GM23338 (cell line): ENCODE results near the gene TBC1D12. TPM values are rescaled to one million over a fixed set of nuclear protein-coding genes. Genes with fewer than 3 reads are reported as not detected.

Experiments used
- ATAC-seq: fragments of 200-7000 bp; cut with Tn5 transposase; 3 replicates; pipeline ENCODE4 v1.9.1; 2020
- DNase-seq: peaks from one replicate; pipeline ENCODE4 v3.0.0-alpha.2; 2015; ENCODE audit warnings: low spot score
- H2AFZ ChIP-seq: fragments of 200-600 bp; sonication (generic); 2 replicates; pipeline ENCODE4 v1.8.0; 2016; ENCODE audit warnings: antibody characterized with exemption, mild to moderate bottlenecking, moderate library complexity
- H3F3A ChIP-seq: fragments of 200-600 bp; sonication (generic); replicated peaks from 2 replicates; pipeline ENCODE4 v1.8.0; 2017; ENCODE audit warnings: antibody characterized with exemption, mixed run types, low read depth
- H3K27ac ChIP-seq: fragments of 200-600 bp; sonication (generic); 2 replicates; pipeline ENCODE4 v1.6.1; 2016; ENCODE audit warnings: low read depth
- H3K27me3 ChIP-seq: fragments of 200-600 bp; sonication (generic); 2 replicates; pipeline ENCODE4 v1.8.0; 2016; ENCODE audit warnings: mild to moderate bottlenecking, mixed run types, moderate library complexity; ENCODE audit not compliant: insufficient read depth
- H3K36me3 ChIP-seq: fragments of 200-600 bp; sonication (generic); 2 replicates; pipeline ENCODE4 v1.8.0; 2016; ENCODE audit warnings: mild to moderate bottlenecking; ENCODE audit not compliant: insufficient read depth
- H3K4me1 ChIP-seq: fragments of 200-600 bp; sonication (generic); 2 replicates; pipeline ENCODE4 v1.8.0; 2016; ENCODE audit warnings: mild to moderate bottlenecking, moderate library complexity; ENCODE audit not compliant: insufficient read depth
- H3K4me2 ChIP-seq: fragments of 200-600 bp; sonication (generic); 2 replicates; pipeline ENCODE4 v1.7.1; 2017; ENCODE audit warnings: mixed run types
- H3K4me3 ChIP-seq: fragments of 200-600 bp; sonication (generic); 2 replicates; pipeline ENCODE4 v1.6.1; 2016; ENCODE audit warnings: mixed run types
- H3K79me2 ChIP-seq: fragments of 200-600 bp; sonication (generic); replicated peaks from 2 replicates; pipeline ENCODE4 v1.8.0; 2017; ENCODE audit warnings: mild to moderate bottlenecking; ENCODE audit not compliant: insufficient read depth
- H3K9me2 ChIP-seq: fragments of 200-600 bp; sonication (generic); 2 replicates; pipeline ENCODE4 v1.8.0; 2017; ENCODE audit not compliant: insufficient read depth
- H4K20me1 ChIP-seq: fragments of 200-600 bp; sonication (generic); replicated peaks from 2 replicates; pipeline ENCODE4 v1.8.0; 2017; ENCODE audit warnings: mild to moderate bottlenecking; ENCODE audit not compliant: insufficient read depth
- H3K27ac Mint-ChIP-seq: 2 replicates; pipeline ENCODE4 v1.8.0; 2020; ENCODE audit warnings: inconsistent platforms, mild to moderate bottlenecking, moderate library complexity, mixed read lengths
- H3K27me3 Mint-ChIP-seq: 3 replicates; pipeline ENCODE4 v1.8.0; 2022; ENCODE audit warnings: low read depth, mild to moderate bottlenecking, moderate library complexity, mixed read lengths, inconsistent platforms; ENCODE audit not compliant: insufficient read depth, poor library complexity
- H3K36me3 Mint-ChIP-seq: 3 replicates; pipeline ENCODE4 v1.8.0; 2021; ENCODE audit warnings: low read depth, mild to moderate bottlenecking, inconsistent platforms, moderate library complexity, mixed read lengths
- H3K4me1 Mint-ChIP-seq: 3 replicates; pipeline ENCODE4 v1.8.0; 2020; ENCODE audit warnings: mild to moderate bottlenecking, inconsistent platforms, mixed read lengths
- H3K4me3 Mint-ChIP-seq: 3 replicates; pipeline ENCODE4 v1.8.0; 2021; ENCODE audit warnings: moderate library complexity, mild to moderate bottlenecking, inconsistent platforms, mixed read lengths
- H3K9me3 Mint-ChIP-seq: 3 replicates; pipeline ENCODE4 v1.8.0; 2020; ENCODE audit warnings: moderate library complexity, mild to moderate bottlenecking, inconsistent platforms, mixed read lengths
- CREB1 ChIP-seq: fragments of 250-450 bp; sonication (Bioruptor Pico); IDR thresholded peaks from 2 replicates; pipeline ENCODE4 v1.5.0; 2020; ENCODE audit warnings: low read depth, mild to moderate bottlenecking, moderate library complexity
- CTCF ChIP-seq, 2 experiments: fragments of 200-600 bp in 1 of 2; sonication (generic) in 1 of 2; conservative IDR thresholded peaks; 2 replicates each; pipeline versions ENCODE4 v1.5.1 to v1.6.1; 2016 to 2017; ENCODE audit warnings: antibody characterized with exemption in 2 of 2, low read depth in 2 of 2, mild to moderate bottlenecking in 2 of 2, moderate library complexity in 1 of 2
- ETS1 ChIP-seq: IDR thresholded peaks from 2 replicates; pipeline ENCODE4 v1.6.1; 2016; ENCODE audit warnings: antibody characterized with exemption
- EZH2 ChIP-seq: fragments of 200-600 bp; sonication (generic); IDR thresholded peaks from one replicate; pipeline ENCODE4 v1.8.0; 2017; ENCODE audit warnings: antibody characterized with exemption, mild to moderate bottlenecking, low read depth; ENCODE audit not compliant: unreplicated experiment
- EZH2phosphoT487 ChIP-seq: fragments of 200-600 bp; sonication (generic); IDR thresholded peaks from one replicate; pipeline ENCODE4 v1.8.1; 2018; ENCODE audit warnings: antibody characterized with exemption; ENCODE audit not compliant: unreplicated experiment
- JUNB ChIP-seq: IDR thresholded peaks from one replicate; pipeline ENCODE4 v1.6.1; 2016; ENCODE audit warnings: antibody characterized with exemption; ENCODE audit not compliant: unreplicated experiment
- NANOG ChIP-seq: IDR thresholded peaks from 2 replicates; pipeline ENCODE4 v1.6.1; 2016; ENCODE audit warnings: antibody characterized with exemption, borderline replicate concordance
- POLR2AphosphoS5 ChIP-seq: IDR thresholded peaks from 2 replicates; pipeline ENCODE4 v1.6.1; 2016; ENCODE audit warnings: antibody characterized with exemption, low read depth
- STAT1 ChIP-seq: IDR thresholded peaks from one replicate; pipeline ENCODE4 v1.6.1; 2016; ENCODE audit warnings: antibody characterized with exemption; ENCODE audit not compliant: unreplicated experiment
- ZNF114 ChIP-seq: fragments of 250-450 bp; sonication (Bioruptor Pico); IDR thresholded peaks from 2 replicates; pipeline ENCODE4 v1.5.0; 2020; ENCODE audit warnings: mild to moderate bottlenecking, moderate library complexity
- ZNF331 ChIP-seq: fragments of 250-450 bp; sonication (Bioruptor Pico); IDR thresholded peaks from 2 replicates; pipeline ENCODE4 v1.5.0; 2020; ENCODE audit warnings: low read depth, mild to moderate bottlenecking, moderate library complexity
- polyA plus RNA-seq: library from polyadenylated mRNA; unstranded; fragments of >200 nt; fragmentation: Nextera tagmentation; extraction: Ambion mirVana; gene quantifications from 2 replicates; pipeline ENCODE4 v1.2.1, GENCODE V29; 2016
- total RNA-seq: library from RNA; depleted of rRNA; stranded (reverse); fragments of >200 nt; shearing (Covaris generic); gene quantifications from 2 replicates; pipeline ENCODE4 v1.2.3, GENCODE V29; 2014
- TF ChIP-seq, protein P1 (sequence below): IDR thresholded peaks from one replicate; pipeline ENCODE4 v1.6.1; 2018; ENCODE audit warnings: antibody characterized with exemption; ENCODE audit not compliant: unreplicated experiment

The TBC1D12 gene
- total and polyA plus RNA-seq, 2 experiments from 2014 or later: 2.3 to 3.6 TPM

- TF ChIP-seq, protein P1, sequence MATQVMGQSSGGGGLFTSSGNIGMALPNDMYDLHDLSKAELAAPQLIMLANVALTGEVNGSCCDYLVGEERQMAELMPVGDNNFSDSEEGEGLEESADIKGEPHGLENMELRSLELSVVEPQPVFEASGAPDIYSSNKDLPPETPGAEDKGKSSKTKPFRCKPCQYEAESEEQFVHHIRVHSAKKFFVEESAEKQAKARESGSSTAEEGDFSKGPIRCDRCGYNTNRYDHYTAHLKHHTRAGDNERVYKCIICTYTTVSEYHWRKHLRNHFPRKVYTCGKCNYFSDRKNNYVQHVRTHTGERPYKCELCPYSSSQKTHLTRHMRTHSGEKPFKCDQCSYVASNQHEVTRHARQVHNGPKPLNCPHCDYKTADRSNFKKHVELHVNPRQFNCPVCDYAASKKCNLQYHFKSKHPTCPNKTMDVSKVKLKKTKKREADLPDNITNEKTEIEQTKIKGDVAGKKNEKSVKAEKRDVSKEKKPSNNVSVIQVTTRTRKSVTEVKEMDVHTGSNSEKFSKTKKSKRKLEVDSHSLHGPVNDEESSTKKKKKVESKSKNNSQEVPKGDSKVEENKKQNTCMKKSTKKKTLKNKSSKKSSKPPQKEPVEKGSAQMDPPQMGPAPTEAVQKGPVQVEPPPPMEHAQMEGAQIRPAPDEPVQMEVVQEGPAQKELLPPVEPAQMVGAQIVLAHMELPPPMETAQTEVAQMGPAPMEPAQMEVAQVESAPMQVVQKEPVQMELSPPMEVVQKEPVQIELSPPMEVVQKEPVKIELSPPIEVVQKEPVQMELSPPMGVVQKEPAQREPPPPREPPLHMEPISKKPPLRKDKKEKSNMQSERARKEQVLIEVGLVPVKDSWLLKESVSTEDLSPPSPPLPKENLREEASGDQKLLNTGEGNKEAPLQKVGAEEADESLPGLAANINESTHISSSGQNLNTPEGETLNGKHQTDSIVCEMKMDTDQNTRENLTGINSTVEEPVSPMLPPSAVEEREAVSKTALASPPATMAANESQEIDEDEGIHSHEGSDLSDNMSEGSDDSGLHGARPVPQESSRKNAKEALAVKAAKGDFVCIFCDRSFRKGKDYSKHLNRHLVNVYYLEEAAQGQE: no peak
- TF ChIP-seq JUNB (no peak), EZH2 (no peak), ZNF114 (CRISPR knock-in tag) (no peak), STAT1 (no peak), ETS1 (peak; percentile 77), ZNF331 (CRISPR knock-in tag) (no peak), NANOG (no peak), CTCF (conservative IDR thresholded peaks at IDR 0.05; ENCODE audit: low read depth in 2 of 2) (peak; percentile 61 to 82), EZH2phosphoT487 (no peak), POLR2AphosphoS5 (peak; percentile 91)
Observed at GRCh38 chr10:94362360-94363250, 39.7 kb upstream of the TBC1D12 start, which contains the start of gene NOC3L (continued).

DNA sequence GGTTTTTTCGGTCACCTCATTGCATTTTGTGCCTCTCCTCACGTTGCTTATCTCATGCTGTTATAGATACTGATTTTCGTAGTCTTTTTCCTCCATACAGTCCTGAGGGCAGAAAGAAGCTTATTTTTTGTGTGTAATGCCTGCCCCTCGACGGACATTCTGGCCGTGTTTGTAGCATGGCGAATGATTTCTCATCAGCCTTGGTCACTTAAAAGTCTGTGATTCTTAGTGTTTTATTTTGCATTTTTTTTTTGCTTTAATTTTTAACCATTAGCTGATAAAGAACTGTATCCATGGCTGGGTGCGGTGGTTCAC, 39.1 kb upstream of the TBC1D12 start:
- H2AFZ ChIP-seq: peak overlapping the region; percentile 91
- Mint-ChIP-seq H3K27me3 (peaks cover 16% of the 10 kb centered on the region), H3K9me3 (peaks cover 3% of the 10 kb centered on the region; the same call in 2 of the 3 replicates), H3K4me3 (peak overlapping the region; percentile 96), H3K4me1 (no peaks in the 10 kb centered on the region), H3K36me3 (peaks cover 25% of the 10 kb centered on the region), H3K27ac (no peak overlapping the region)
- ATAC-seq (peak; percentile 21), DNase-seq (no peak)
- H3F3A ChIP-seq: no peaks in the 10 kb centered on the region
- peak overlapping the region; percentile 88 for H3K4me3 ChIP-seq
- H3K4me2 ChIP-seq: peak overlapping the region; percentile 66
- H3K36me3 ChIP-seq: peaks cover 18% of the 10 kb centered on the region; the same call in 1 of the 2 replicates
- H3K79me2 ChIP-seq: peaks cover 43% of the 10 kb centered on the region
- peaks cover 32% of the 10 kb centered on the region for H3K27me3 ChIP-seq
- H3K9me2 ChIP-seq: 0 out of 2 replicates have a peak, but pooled peaks cover 4% of the 10 kb centered on the region
- no peak overlapping the region for H3K27ac ChIP-seq
- H4K20me1 ChIP-seq: peaks cover 12% of the 10 kb centered on the region
- peaks cover 4% of the 10 kb centered on the region; the same call in 1 of the 2 replicates for H3K4me1 ChIP-seq
- TF ChIP-seq EZH2phosphoT487: no peak
- TF ChIP-seq, protein P1: no peak
- TF ChIP-seq ZNF331 (CRISPR knock-in tag): no peak
- no peak for TF ChIP-seq CREB1 (CRISPR knock-in tag)
